HCT116 (cell line): ENCODE data around the gene TMEM14A. TPM values are rescaled to one million over a fixed set of nuclear protein-coding genes. Genes with fewer than 3 reads are reported as not detected.

ENCODE experiments used
- ATAC-seq: fragments of 200-7000 bp; cut with Tn5 transposase; 2 replicates; pipeline ENCODE4 v1.9.1; 2020; ENCODE audit warnings: mild to moderate bottlenecking, moderate library complexity
- BruUV-seq: library from RNA; stranded (reverse); fragments of 400-500 nt; replicated peaks from 2 replicates; lab custom pipeline; 2021; lab: Mats Ljungman, UMichigan
- CTCF ChIA-PET: fragments of 300-600 bp; sonication (Branson Sonifier 250); formaldehyde crosslinking; loops from one replicate; lab custom pipeline; 2021; ENCODE audit warnings: antibody characterized with exemption; lab: Charles Lee
- POLR2A ChIA-PET: fragments of 300-600, 350-600 bp; sonication (Branson Sonifier 250); formaldehyde crosslinking; loops from one replicate; lab custom pipeline; 2021; ENCODE audit warnings: antibody characterized with exemption; lab: Charles Lee
- RAD21 ChIA-PET, 2 experiments: fragments of 300-600 bp; sonication (Branson Sonifier 250); formaldehyde crosslinking; loops; one replicate each; lab custom pipeline; 2023; ENCODE audit warnings: low total read pairs in 2 of 2; ENCODE audit not compliant: uncharacterized antibody in 2 of 2, unreplicated experiment in 2 of 2, low non-redundant PET in 1 of 2; lab: Charles Lee
- DNase-seq: peaks from one replicate; pipeline ENCODE4 v3.0.0-alpha.2; 2010; ENCODE audit warnings: low read depth, low spot score
- H2AFZ ChIP-seq: fragments of 200-600 bp; shearing (Covaris generic), sonication (generic); 2 replicates; pipeline ENCODE4 v1.6.1; 2017; ENCODE audit warnings: low read depth, mixed run types, mixed read lengths, antibody characterized with exemption, low read length; ENCODE audit not compliant: poor library complexity, severe bottlenecking
- H3K27ac ChIP-seq: 2 replicates; pipeline ENCODE4 v1.5.1; 2012; ENCODE audit warnings: low read depth, low read length
- H3K27me3 ChIP-seq: fragments of 200-600 bp; sonication (generic); 2 replicates; pipeline ENCODE4 v1.6.1; 2016; ENCODE audit warnings: mixed run types, low read length, mixed read lengths; ENCODE audit not compliant: insufficient read depth
- H3K36me3 ChIP-seq, 2 experiments: fragments of 200-500 bp in 1 of 2; fragments of 200-600 bp in 1 of 2; sonication (Bioruptor generic) in 1 of 2; sonication (generic) in 1 of 2; 2 replicates each; pipeline versions ENCODE4 v1.5.1 to v1.6.1; 2014 to 2016; ENCODE audit warnings: low read length in 2 of 2, inconsistent platforms in 1 of 2, mixed read lengths in 1 of 2, mixed run types in 1 of 2; ENCODE audit not compliant: insufficient read depth in 2 of 2, control insufficient read depth in 1 of 2
- H3K4me1 ChIP-seq, 2 experiments: fragments of 200-600 bp in 1 of 2; sonication (generic) in 1 of 2; 2 replicates each; pipeline versions ENCODE4 v1.5.1 to v1.6.1; 2012 to 2017; ENCODE audit warnings: low read length in 2 of 2, inconsistent platforms in 1 of 2, mild to moderate bottlenecking in 1 of 2, mixed read lengths in 1 of 2, mixed run types in 1 of 2, moderate library complexity in 1 of 2; ENCODE audit not compliant: insufficient read depth in 2 of 2, control insufficient read depth in 1 of 2
- H3K4me2 ChIP-seq: fragments of 200-600 bp; sonication (generic); 2 replicates; pipeline ENCODE4 v1.6.1; 2017; ENCODE audit warnings: mixed run types, low read length, mixed read lengths
- H3K4me3 ChIP-seq, 2 experiments: fragments of 200-600 bp in 1 of 2; sonication (generic) in 1 of 2; replicated peaks in 1 of 2; 2 replicates each; pipeline ENCODE4 v1.5.1; 2011 to 2016; ENCODE audit warnings: low read length in 2 of 2, control low read depth in 1 of 2, low read depth in 1 of 2, mild to moderate bottlenecking in 1 of 2, mixed read lengths in 1 of 2, mixed run types in 1 of 2
- H3K79me2 ChIP-seq: fragments of 200-600 bp; sonication (generic); 2 replicates; pipeline ENCODE4 v1.6.1; 2017; ENCODE audit warnings: mild to moderate bottlenecking, mixed run types, low read length, moderate library complexity, mixed read lengths; ENCODE audit not compliant: insufficient read depth
- H3K9ac ChIP-seq: fragments of 200-600 bp; sonication (generic); 2 replicates; pipeline ENCODE4 v1.6.1; 2016; ENCODE audit warnings: low read length, mixed read lengths
- H3K9me2 ChIP-seq: fragments of 200-600 bp; sonication (generic), shearing (Covaris generic); 2 replicates; pipeline ENCODE4 v1.6.1; 2017; ENCODE audit warnings: mixed run types, mild to moderate bottlenecking, moderate library complexity; ENCODE audit not compliant: insufficient read depth
- H3K9me3 ChIP-seq, 2 experiments: fragments of 200-500 bp in 1 of 2; fragments of 200-600 bp in 1 of 2; sonication (Bioruptor generic) in 1 of 2; sonication (generic) in 1 of 2; 2 replicates each; pipeline ENCODE4 v1.6.1; 2014 to 2017; ENCODE audit warnings: low read length in 2 of 2, mixed read lengths in 2 of 2, inconsistent platforms in 1 of 2, low read depth in 1 of 2, mild to moderate bottlenecking in 1 of 2, mixed run types in 1 of 2, moderate library complexity in 1 of 2; ENCODE audit not compliant: control insufficient read depth in 1 of 2, insufficient read depth in 1 of 2
- H4K20me1 ChIP-seq: fragments of 200-600 bp; sonication (generic), shearing (Covaris generic); 2 replicates; pipeline ENCODE4 v1.6.1; 2017; ENCODE audit warnings: mixed run types, mild to moderate bottlenecking, moderate library complexity; ENCODE audit not compliant: insufficient read depth
- EZH2phosphoT487 ChIP-seq: fragments of 200-600 bp; IDR thresholded peaks from 2 replicates; pipeline ENCODE4 v1.6.1; 2018; ENCODE audit warnings: antibody characterized with exemption, borderline replicate concordance
- FOSL1 ChIP-seq: IDR thresholded peaks from 2 replicates; pipeline ENCODE4 v1.6.1; 2012; ENCODE audit warnings: low read depth
- JUND ChIP-seq: IDR thresholded peaks from 2 replicates; pipeline ENCODE4 v1.6.1; 2012
- POLR2A ChIP-seq: IDR thresholded peaks from 2 replicates; pipeline ENCODE4 v1.7.0; 2011; ENCODE audit warnings: borderline replicate concordance; ENCODE audit not compliant: insufficient read depth, insufficient read length; ENCODE audit errors: extremely low read depth
- ZFX ChIP-seq: fragments of 450-650 bp; IDR thresholded peaks from 2 replicates; pipeline ENCODE4 v1.6.1; 2017
- ZNF274 ChIP-seq: fragments of 200-500 bp; sonication (Bioruptor generic); IDR thresholded peaks from 2 replicates; pipeline ENCODE4 v1.6.1; 2014; ENCODE audit warnings: mild to moderate bottlenecking, low read depth, low read length, inconsistent platforms
- intact Hi-C: fragments of 100-400 bp; cut with micrococcal nuclease; formaldehyde crosslinking; loops from 2 replicates; pipeline ENCODE4 v1.10.0; 2022
- total RNA-seq: library from RNA; stranded (reverse); gene quantifications from one replicate; pipeline ENCODE4 v1.2.1, GENCODE V29; 2021; ENCODE audit not compliant: unreplicated experiment
- TF ChIP-seq, protein P1 (sequence below): IDR thresholded peaks from 2 replicates; pipeline ENCODE4 v1.6.1; 2012
- TF ChIP-seq, protein P2 (sequence below): IDR thresholded peaks from 2 replicates; pipeline ENCODE4 v1.6.1; 2011; ENCODE audit warnings: mild to moderate bottlenecking, low read length, moderate library complexity; ENCODE audit not compliant: insufficient replicate concordance; ENCODE audit errors: extremely low read depth
- TF ChIP-seq, protein P3 (sequence below), 3 experiments: fragments of 200-600 bp in 1 of 3; sonication (generic) in 1 of 3; IDR thresholded peaks in 2 of 3; conservative IDR thresholded peaks in 1 of 3; 2 replicates each; pipeline ENCODE4 v1.5.1; 2012 to 2017; ENCODE audit warnings: low read depth in 2 of 3, low read length in 2 of 3, antibody characterized with exemption in 1 of 3, borderline replicate concordance in 1 of 3, control low read depth in 1 of 3, mild to moderate bottlenecking in 1 of 3, mixed read lengths in 1 of 3, mixed run types in 1 of 3, moderate library complexity in 1 of 3; ENCODE audit not compliant: insufficient read depth in 1 of 3

TMEM14A gene
- total RNA-seq, 1 experiment from 2014 or later: 51.5 TPM

DNA sequence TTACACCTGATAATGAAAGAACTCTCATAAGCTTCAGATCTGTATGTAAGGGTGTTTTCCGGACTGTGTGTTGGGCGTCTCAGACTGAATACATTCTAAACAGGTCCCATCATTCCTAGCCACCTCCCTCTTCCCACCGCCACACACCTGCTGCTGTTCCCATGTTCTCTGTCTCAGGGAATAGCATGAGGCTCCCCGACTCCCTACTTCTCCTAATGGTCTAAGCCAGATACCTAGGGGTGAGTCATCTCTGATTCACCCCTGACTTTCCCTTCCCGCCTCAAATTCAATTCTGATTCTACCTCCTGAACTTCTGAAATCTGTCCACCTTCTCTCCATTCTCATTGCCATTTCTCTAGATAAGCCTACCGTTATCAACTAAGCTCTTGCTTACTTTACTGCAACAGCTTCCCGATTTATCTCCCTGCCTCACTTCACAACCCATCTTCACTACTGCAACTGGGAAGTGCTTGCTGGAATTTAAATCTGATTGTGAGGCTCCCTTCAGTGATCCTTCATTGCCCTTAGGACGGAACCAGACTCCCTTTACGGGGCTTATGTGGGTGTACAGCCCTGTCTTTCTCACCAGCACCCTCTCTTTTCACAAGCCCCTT, 1.6 kb downstream of the TMEM14A start:
- H3K4me2 ChIP-seq: peak overlapping the region; percentile 91
- no peaks in the 10 kb centered on the region for H3K27me3 ChIP-seq
- H3K36me3 ChIP-seq: 0 out of 4 replicates have a peak, but pooled peaks cover 0 to 3% of the 10 kb centered on the region in 2 experiments
- BruUV-seq: no TSS peak
- H3K4me3 ChIP-seq: peak overlapping the region; percentile 71 to 75
- H3K9me3 ChIP-seq: no peaks in the 10 kb centered on the region
- H4K20me1 ChIP-seq: no peaks in the 10 kb centered on the region
- ATAC-seq (peak; percentile 52), DNase-seq (peak; percentile 52)
- ChIA-PET CTCF (interaction anchor here (1.0 kb wide), 1 partner anchor 257 kb away, joined by 3 read pairs; no protein-coding TSS in a partner anchor), POLR2A (no interaction called here), RAD21 (no interaction called here)
- peak overlapping the region; percentile 67 for H3K9ac ChIP-seq
- no peaks in the 10 kb centered on the region for H3K9me2 ChIP-seq
- TF ChIP-seq EZH2phosphoT487 (no peak), FOSL1 (peak; percentile 95), ZNF274 (no peak), JUND (peak; percentile 82), POLR2A (no peak), ZFX (no peak)
- TF ChIP-seq, protein P1, sequence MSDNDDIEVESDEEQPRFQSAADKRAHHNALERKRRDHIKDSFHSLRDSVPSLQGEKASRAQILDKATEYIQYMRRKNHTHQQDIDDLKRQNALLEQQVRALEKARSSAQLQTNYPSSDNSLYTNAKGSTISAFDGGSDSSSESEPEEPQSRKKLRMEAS: peak; percentile 86
- TF ChIP-seq, protein P2, sequence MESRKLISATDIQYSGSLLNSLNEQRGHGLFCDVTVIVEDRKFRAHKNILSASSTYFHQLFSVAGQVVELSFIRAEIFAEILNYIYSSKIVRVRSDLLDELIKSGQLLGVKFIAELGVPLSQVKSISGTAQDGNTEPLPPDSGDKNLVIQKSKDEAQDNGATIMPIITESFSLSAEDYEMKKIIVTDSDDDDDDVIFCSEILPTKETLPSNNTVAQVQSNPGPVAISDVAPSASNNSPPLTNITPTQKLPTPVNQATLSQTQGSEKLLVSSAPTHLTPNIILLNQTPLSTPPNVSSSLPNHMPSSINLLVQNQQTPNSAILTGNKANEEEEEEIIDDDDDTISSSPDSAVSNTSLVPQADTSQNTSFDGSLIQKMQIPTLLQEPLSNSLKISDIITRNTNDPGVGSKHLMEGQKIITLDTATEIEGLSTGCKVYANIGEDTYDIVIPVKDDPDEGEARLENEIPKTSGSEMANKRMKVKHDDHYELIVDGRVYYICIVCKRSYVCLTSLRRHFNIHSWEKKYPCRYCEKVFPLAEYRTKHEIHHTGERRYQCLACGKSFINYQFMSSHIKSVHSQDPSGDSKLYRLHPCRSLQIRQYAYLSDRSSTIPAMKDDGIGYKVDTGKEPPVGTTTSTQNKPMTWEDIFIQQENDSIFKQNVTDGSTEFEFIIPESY: no peak
- TF ChIP-seq, protein P3, sequence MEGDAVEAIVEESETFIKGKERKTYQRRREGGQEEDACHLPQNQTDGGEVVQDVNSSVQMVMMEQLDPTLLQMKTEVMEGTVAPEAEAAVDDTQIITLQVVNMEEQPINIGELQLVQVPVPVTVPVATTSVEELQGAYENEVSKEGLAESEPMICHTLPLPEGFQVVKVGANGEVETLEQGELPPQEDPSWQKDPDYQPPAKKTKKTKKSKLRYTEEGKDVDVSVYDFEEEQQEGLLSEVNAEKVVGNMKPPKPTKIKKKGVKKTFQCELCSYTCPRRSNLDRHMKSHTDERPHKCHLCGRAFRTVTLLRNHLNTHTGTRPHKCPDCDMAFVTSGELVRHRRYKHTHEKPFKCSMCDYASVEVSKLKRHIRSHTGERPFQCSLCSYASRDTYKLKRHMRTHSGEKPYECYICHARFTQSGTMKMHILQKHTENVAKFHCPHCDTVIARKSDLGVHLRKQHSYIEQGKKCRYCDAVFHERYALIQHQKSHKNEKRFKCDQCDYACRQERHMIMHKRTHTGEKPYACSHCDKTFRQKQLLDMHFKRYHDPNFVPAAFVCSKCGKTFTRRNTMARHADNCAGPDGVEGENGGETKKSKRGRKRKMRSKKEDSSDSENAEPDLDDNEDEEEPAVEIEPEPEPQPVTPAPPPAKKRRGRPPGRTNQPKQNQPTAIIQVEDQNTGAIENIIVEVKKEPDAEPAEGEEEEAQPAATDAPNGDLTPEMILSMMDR (IDR thresholded peaks at IDR 0.05 in 2 of 3, conservative IDR thresholded peaks at IDR 0.05 in 1 of 3; ENCODE audit: borderline replicate concordance in 1 of 3, insufficient read depth in 1 of 3, low read depth in 2 of 3, low read length in 2 of 3): no peak
- peaks cover 13 to 28% of the 10 kb centered on the region in 2 experiments for H3K4me1 ChIP-seq
- H3K27ac ChIP-seq: peak overlapping the region; percentile 23; the same call in 1 of the 2 replicates
- intact Hi-C loops: no loop called here
- H3K79me2 ChIP-seq: peaks cover 25% of the 10 kb centered on the region; the same call in 1 of the 2 replicates
- H2AFZ ChIP-seq: no peak overlapping the region
